Measurements from ENCODE around the gene ELOVL6.

The ELOVL6 gene

DNA sequence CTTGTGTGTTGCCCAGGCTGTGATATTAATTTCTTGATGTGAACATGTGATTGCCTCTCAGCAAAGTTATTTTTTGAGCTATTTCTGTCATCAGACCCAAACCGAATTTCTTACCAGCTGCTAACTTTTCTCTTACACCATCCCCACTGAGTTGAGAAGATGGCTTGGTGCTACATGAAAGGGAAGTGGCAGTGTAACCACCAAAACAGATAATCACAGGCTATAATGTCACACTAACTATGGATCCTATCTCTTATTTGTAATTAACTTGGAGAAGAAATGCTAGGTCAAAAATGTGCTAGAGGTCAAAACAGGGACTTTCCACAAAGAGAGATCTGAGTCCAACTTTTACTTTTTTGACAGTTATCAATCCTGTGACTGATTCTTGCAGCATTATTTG, 43.8 kb downstream of the ELOVL6 start:
- DNase-seq (ENCODE audit: low read depth): no peak
- TF ChIP-seq, protein P1, sequence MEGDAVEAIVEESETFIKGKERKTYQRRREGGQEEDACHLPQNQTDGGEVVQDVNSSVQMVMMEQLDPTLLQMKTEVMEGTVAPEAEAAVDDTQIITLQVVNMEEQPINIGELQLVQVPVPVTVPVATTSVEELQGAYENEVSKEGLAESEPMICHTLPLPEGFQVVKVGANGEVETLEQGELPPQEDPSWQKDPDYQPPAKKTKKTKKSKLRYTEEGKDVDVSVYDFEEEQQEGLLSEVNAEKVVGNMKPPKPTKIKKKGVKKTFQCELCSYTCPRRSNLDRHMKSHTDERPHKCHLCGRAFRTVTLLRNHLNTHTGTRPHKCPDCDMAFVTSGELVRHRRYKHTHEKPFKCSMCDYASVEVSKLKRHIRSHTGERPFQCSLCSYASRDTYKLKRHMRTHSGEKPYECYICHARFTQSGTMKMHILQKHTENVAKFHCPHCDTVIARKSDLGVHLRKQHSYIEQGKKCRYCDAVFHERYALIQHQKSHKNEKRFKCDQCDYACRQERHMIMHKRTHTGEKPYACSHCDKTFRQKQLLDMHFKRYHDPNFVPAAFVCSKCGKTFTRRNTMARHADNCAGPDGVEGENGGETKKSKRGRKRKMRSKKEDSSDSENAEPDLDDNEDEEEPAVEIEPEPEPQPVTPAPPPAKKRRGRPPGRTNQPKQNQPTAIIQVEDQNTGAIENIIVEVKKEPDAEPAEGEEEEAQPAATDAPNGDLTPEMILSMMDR (conservative IDR thresholded peaks at IDR 0.05; ENCODE audit: control insufficient read depth, insufficient read depth, low read depth, low read length): no peak
- H3K4me3 ChIP-seq (ENCODE audit: control insufficient read depth, low read depth, low read length): no peak overlapping the region

DNA sequence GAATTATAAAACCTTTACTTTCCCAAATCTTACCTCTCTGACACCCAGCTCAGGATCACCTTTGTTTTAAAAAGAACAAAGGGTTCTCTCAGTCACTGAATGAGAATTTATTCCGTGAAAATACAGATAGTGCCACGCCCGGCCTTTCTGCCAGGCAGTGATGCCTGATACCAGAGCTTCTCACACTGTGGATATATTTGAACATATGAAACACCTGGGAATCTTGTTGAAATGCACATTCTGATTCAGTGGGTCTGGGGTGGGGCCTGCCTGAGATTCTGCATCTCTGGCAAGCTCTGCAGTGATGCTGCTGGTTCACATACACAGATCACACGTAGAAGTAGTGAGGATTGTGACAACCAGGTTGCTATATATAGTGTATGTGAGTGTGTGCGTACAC, 46.0 kb downstream of the ELOVL6 start:
- TF ChIP-seq, protein P1 (conservative IDR thresholded peaks at IDR 0.05; ENCODE audit: control insufficient read depth, insufficient read depth, low read depth, low read length): no peak

DNA sequence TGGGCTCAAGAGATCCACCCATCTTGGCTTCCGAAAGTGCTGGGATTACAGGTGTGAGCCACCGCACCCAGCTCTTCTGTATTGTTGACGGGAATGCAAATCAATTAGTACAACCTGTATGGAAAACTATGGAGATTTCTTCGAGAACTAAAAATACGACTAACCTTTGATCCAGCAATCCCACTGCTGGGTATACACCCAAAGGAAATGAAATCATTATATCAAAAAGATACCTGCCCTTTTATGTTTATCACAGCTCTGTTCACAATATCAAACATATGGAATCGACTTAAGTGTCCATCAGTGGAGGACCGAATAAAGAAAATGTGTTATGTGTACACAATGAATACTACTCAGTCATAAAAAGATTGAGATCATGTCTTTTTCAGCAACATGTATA, 49.3 kb downstream of the ELOVL6 start:
- TF ChIP-seq, protein P1 (conservative IDR thresholded peaks at IDR 0.05; ENCODE audit: control insufficient read depth, insufficient read depth, low read depth, low read length): no peak
- H3K4me3 ChIP-seq (ENCODE audit: control insufficient read depth, low read depth, low read length): no peak overlapping the region
- DNase-seq (ENCODE audit: low read depth): no peak

More for the DNA sequence above, 46.0 kb downstream of the ELOVL6 start:
- H3K4me3 ChIP-seq (ENCODE audit: control insufficient read depth, low read depth, low read length): no peak overlapping the region
- DNase-seq (ENCODE audit: low read depth): no peak

DNA sequence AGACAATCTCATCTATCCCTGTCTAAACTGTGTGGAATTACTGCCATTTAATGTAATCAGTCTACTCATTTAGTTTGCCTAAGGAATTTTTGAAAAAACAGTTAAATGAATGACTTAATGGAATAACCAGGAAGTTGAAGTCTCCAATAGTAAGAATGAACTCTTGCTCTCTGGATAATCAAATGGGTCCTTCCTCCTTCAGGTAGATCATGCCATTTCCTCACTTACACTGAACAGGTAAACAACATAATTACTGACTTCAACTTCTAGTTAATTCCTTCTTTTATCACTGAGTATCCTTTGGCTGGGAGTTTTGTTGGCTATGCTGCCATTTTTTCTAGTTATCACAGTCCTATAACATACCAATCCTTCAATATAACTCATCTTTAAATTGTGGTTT, 56.0 kb downstream of the ELOVL6 start:
- no peak overlapping the region for H3K4me3 ChIP-seq (ENCODE audit: control insufficient read depth, low read depth, low read length)
- TF ChIP-seq, protein P1 (conservative IDR thresholded peaks at IDR 0.05; ENCODE audit: control insufficient read depth, insufficient read depth, low read depth, low read length): no peak
- no peak for DNase-seq (ENCODE audit: low read depth)

DNA sequence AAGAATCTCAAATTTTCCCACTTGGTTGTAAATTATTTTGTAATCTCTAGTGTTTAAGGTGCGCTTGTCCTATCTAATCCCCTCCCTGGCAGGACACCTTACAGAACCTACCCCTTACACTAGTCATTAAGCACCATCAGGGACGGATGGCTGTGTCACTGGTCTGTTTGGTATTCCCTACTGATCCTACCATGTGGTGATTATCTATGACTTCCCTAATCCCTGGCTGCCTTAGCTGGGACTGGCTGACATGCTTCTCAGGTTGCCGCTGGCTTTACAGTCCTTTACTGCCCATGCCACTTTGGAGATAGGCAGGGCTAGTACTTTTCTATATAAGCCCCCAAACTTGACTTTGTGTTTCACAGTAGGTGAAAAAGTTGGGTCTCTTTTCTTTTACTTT, 58.6 kb downstream of the ELOVL6 start:
- TF ChIP-seq, protein P1 (conservative IDR thresholded peaks at IDR 0.05; ENCODE audit: control insufficient read depth, insufficient read depth, low read depth, low read length): no peak
- no peak for DNase-seq (ENCODE audit: low read depth)
- H3K4me3 ChIP-seq (ENCODE audit: control insufficient read depth, low read depth, low read length): no peak overlapping the region

DNA sequence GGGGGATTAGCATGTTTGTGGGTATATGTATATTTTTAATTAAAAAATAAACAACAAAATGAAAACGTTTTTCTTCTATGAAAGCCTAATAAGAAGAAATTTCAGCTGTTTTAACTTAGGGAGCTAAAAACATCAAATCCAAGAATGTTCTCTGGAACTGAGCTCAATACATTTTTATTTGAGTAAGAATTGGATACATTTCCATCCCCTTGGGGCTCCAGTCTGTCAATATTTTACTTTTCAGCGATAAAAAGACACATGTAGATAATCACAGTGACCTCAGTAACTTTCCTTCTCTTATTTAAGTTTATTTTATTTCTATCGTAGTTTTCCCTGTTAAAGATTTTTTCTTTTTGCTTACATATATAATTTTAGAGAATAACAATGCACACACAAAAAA, 59.3 kb downstream of the ELOVL6 start:
- no peak overlapping the region for H3K4me3 ChIP-seq (ENCODE audit: control insufficient read depth, low read depth, low read length)
- TF ChIP-seq, protein P1 (conservative IDR thresholded peaks at IDR 0.05; ENCODE audit: control insufficient read depth, insufficient read depth, low read depth, low read length): no peak
- no peak for DNase-seq (ENCODE audit: low read depth)

DNA sequence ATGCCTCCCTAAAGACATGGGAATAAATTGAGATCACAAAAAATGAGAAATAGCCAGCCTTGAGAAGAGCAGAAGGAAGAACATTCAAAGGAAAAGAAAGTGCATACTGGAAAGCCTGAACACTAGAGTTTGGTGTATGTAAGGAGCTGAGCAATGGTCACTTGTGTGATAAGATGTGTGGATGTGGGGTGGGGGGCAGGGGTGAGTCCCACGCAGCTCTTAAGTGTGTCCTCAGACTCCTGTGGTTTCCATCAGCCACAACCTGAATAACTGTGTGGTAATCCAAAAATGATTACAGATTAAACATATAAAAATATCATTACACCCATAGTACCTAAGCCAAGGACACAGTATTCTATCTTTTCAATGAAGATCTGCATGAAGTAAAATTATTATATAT, 59.9 kb downstream of the ELOVL6 start:
- no peak overlapping the region for H3K4me3 ChIP-seq (ENCODE audit: control insufficient read depth, low read depth, low read length)
- TF ChIP-seq, protein P1 (conservative IDR thresholded peaks at IDR 0.05; ENCODE audit: control insufficient read depth, insufficient read depth, low read depth, low read length): no peak
- DNase-seq (ENCODE audit: low read depth): no peak

Data from fibroblast of mammary gland (primary cell).